ENCODE measurements around the gene KCNC4. TPM values are rescaled to one million over a fixed set of nuclear protein-coding genes. Genes with fewer than 3 reads are reported as not detected.

KCNC4 gene
- 10 to 100 TPM in 1 of 4 donors, 1 to 10 TPM in 3; 3.8 to 12.5 (median 4.6) TPM for total RNA-seq

GRCh38 chr1:110209715-110210603 is at the start of gene KCNC4:
Gene KCNC4 (plus strand): TSS chr1:110210314. CDS start chr1:110211500, 1,186 bp downstream.
- Histone ChIP-seq H3K4me1 (peaks cover 9 to 27% of the 10 kb centered on the region in 2 donors), H3K9me3 (no peaks in the 10 kb centered on the region), H3K4me3 (replicated peaks in 1 of 3) (peak within 1 kb of the TSS; percentile 17 to 73 (median 43)), H3K36me3 (no peaks in the 10 kb centered on the region), H3K27ac (peak within 1 kb of the TSS; percentile 65 to 83 (median 67)), H3K27me3 (no peaks in the 10 kb centered on the region)
- TF ChIP-seq POLR2A (IDR thresholded peaks at IDR 0.05) (peak in 1 of 2 donors; percentile 51), CTCF (IDR thresholded peaks at IDR 0.05) (no peak)
- intact Hi-C loops (cut with DNase I) = loop anchor here (1.0 to 10.0 kb wide), 3 partner anchors 102 to 285 kb away; partner anchors contain the start of gene LAMTOR5
- 10 to 12% methylated on average over 18 to 24 of the region's 103 CpGs for WGBS, 2 donors
- peak; percentile 82 to 85 for DNase-seq

- intact Hi-C loops (cut with DNase I) = no loop called here
- Histone ChIP-seq H3K9me3 (no peaks in the 10 kb centered on the region), H3K27ac (no peak overlapping the region), H3K4me3 (replicated peaks in 1 of 3) (no peak overlapping the region), H3K4me1 (no peaks in the 10 kb centered on the region), H3K36me3 (no peaks in the 10 kb centered on the region), H3K27me3 (no peaks in the 10 kb centered on the region)
- TF ChIP-seq POLR2A (IDR thresholded peaks at IDR 0.05) = no peak
- TF ChIP-seq CTCF (IDR thresholded peaks at IDR 0.05) = no peak
- DNase-seq = no peak
- WGBS, 2 donors = 60 to 63% methylated on average over 10 of the region's 10 CpGs
Observed at GRCh38 chr1:110160538-110161100, 49.5 kb upstream of the KCNC4 start.

- no peaks in the 10 kb centered on the region for H3K4me1 ChIP-seq
- DNase-seq = no peak
- H3K36me3 ChIP-seq = no peaks in the 10 kb centered on the region
- H3K9me3 ChIP-seq = no peaks in the 10 kb centered on the region
- 90 to 96% methylated on average over 3 of the region's 3 CpGs for WGBS, 2 donors
- TF ChIP-seq POLR2A (IDR thresholded peaks at IDR 0.05) (no peak), CTCF (IDR thresholded peaks at IDR 0.05) (no peak)
- H3K4me3 ChIP-seq (replicated peaks in 1 of 3) = no peak overlapping the region
- H3K27me3 ChIP-seq = no peaks in the 10 kb centered on the region
- intact Hi-C loops (cut with DNase I) = no loop called here
- no peak overlapping the region for H3K27ac ChIP-seq
Observed at GRCh38 chr1:110161165-110161564, 48.9 kb upstream of the KCNC4 start.

GRCh38 chr1:110161849-110162248 is 48.3 kb upstream of the KCNC4 start:
- no peaks in the 10 kb centered on the region for H3K36me3 ChIP-seq
- H3K4me3 ChIP-seq (replicated peaks in 1 of 3) = no peak overlapping the region
- no peaks in the 10 kb centered on the region for H3K4me1 ChIP-seq
- H3K9me3 ChIP-seq = no peaks in the 10 kb centered on the region
- no peak for DNase-seq
- no peaks in the 10 kb centered on the region for H3K27me3 ChIP-seq
- intact Hi-C loops (cut with DNase I) = no loop called here
- TF ChIP-seq CTCF (IDR thresholded peaks at IDR 0.05) (no peak), POLR2A (IDR thresholded peaks at IDR 0.05) (no peak)
- H3K27ac ChIP-seq = no peak overlapping the region
- WGBS, 2 donors = 57 to 68% methylated on average over 7 to 11 of the region's 11 CpGs

- no peak for DNase-seq
- no peaks in the 10 kb centered on the region for H3K36me3 ChIP-seq
- no peaks in the 10 kb centered on the region for H3K27me3 ChIP-seq
- no peak for TF ChIP-seq CTCF (IDR thresholded peaks at IDR 0.05)
- no peak for TF ChIP-seq POLR2A (IDR thresholded peaks at IDR 0.05)
- H3K9me3 ChIP-seq = no peaks in the 10 kb centered on the region
- H3K4me3 ChIP-seq (replicated peaks in 1 of 3) = no peak overlapping the region
- 61 to 67% methylated on average over 7 of the region's 7 CpGs for WGBS, 2 donors
- no peak overlapping the region for H3K27ac ChIP-seq
- H3K4me1 ChIP-seq = no peaks in the 10 kb centered on the region
- intact Hi-C loops (cut with DNase I) = no loop called here
Observed at GRCh38 chr1:110163591-110163990, 46.5 kb upstream of the KCNC4 start.

All from thyroid gland (tissue), 4 donors.